ENCODE measurements around the gene ZNF17.
A peak's percentile ranks its signal among the peaks of the same experiment; 100 is the strongest.

Gene ZNF17

GRCh38 chr19:57434386-57435061 is 23.6 kb downstream of the ZNF17 start:
- no peak for DNase-seq (ENCODE audit: insufficient read length, low spot score)
- no peak for TF ChIP-seq CTCF (IDR thresholded peaks at IDR 0.05; ENCODE audit: insufficient read depth, missing control alignments)
- FAIRE-seq: no peak

- peak; percentile 97 for DNase-seq (ENCODE audit: insufficient read length, low spot score)
- TF ChIP-seq CTCF (IDR thresholded peaks at IDR 0.05; ENCODE audit: insufficient read depth, missing control alignments): no peak
- FAIRE-seq: peak; percentile 63
Measured at GRCh38 chr19:57435062-57435978, 24.4 kb downstream of the ZNF17 start, which contains the start of gene ZNF749. ZNF749 (plus strand) TSS chr19:57435325; CDS start chr19:57435579, 254 bp downstream.

GRCh38 chr19:57436417-57436816 is 25.5 kb downstream of the ZNF17 start:
- DNase-seq (ENCODE audit: insufficient read length, low spot score) (no peak), FAIRE-seq (no peak)
- no peak for TF ChIP-seq CTCF (IDR thresholded peaks at IDR 0.05; ENCODE audit: insufficient read depth, missing control alignments)

- DNase-seq (ENCODE audit: insufficient read length, low spot score) (no peak), FAIRE-seq (no peak)
- no peak for TF ChIP-seq CTCF (IDR thresholded peaks at IDR 0.05; ENCODE audit: insufficient read depth, missing control alignments)
Measured at GRCh38 chr19:57437931-57438330, 27.0 kb downstream of the ZNF17 start.

GRCh38 chr19:57438925-57439324 is 28.0 kb downstream of the ZNF17 start:
- no peak for FAIRE-seq
- no peak for DNase-seq (ENCODE audit: insufficient read length, low spot score)
- TF ChIP-seq CTCF (IDR thresholded peaks at IDR 0.05; ENCODE audit: insufficient read depth, missing control alignments): no peak

- no peak for TF ChIP-seq CTCF (IDR thresholded peaks at IDR 0.05; ENCODE audit: insufficient read depth, missing control alignments)
- FAIRE-seq (no peak), DNase-seq (ENCODE audit: insufficient read length, low spot score) (no peak)
Measured at GRCh38 chr19:57441979-57442752, 31.2 kb downstream of the ZNF17 start.
